GM23338 (cell line): ENCODE measurements around the gene DNAJC15. TPM values are rescaled to one million over a fixed set of nuclear protein-coding genes. Genes with fewer than 3 reads are reported as not detected.

Experiments used
- ATAC-seq: fragments of 200-7000 bp; cut with Tn5 transposase; 3 replicates; pipeline ENCODE4 v1.9.1; 2020
- DNase-seq: peaks from one replicate; pipeline ENCODE4 v3.0.0-alpha.2; 2015; ENCODE audit warnings: low spot score
- H2AFZ ChIP-seq: fragments of 200-600 bp; sonication (generic); 2 replicates; pipeline ENCODE4 v1.8.0; 2016; ENCODE audit warnings: antibody characterized with exemption, mild to moderate bottlenecking, moderate library complexity
- H3F3A ChIP-seq: fragments of 200-600 bp; sonication (generic); replicated peaks from 2 replicates; pipeline ENCODE4 v1.8.0; 2017; ENCODE audit warnings: antibody characterized with exemption, mixed run types, low read depth
- H3K27ac ChIP-seq: fragments of 200-600 bp; sonication (generic); 2 replicates; pipeline ENCODE4 v1.6.1; 2016; ENCODE audit warnings: low read depth
- H3K27me3 ChIP-seq: fragments of 200-600 bp; sonication (generic); 2 replicates; pipeline ENCODE4 v1.8.0; 2016; ENCODE audit warnings: mild to moderate bottlenecking, mixed run types, moderate library complexity; ENCODE audit not compliant: insufficient read depth
- H3K36me3 ChIP-seq: fragments of 200-600 bp; sonication (generic); 2 replicates; pipeline ENCODE4 v1.8.0; 2016; ENCODE audit warnings: mild to moderate bottlenecking; ENCODE audit not compliant: insufficient read depth
- H3K4me1 ChIP-seq: fragments of 200-600 bp; sonication (generic); 2 replicates; pipeline ENCODE4 v1.8.0; 2016; ENCODE audit warnings: mild to moderate bottlenecking, moderate library complexity; ENCODE audit not compliant: insufficient read depth
- H3K4me2 ChIP-seq: fragments of 200-600 bp; sonication (generic); 2 replicates; pipeline ENCODE4 v1.7.1; 2017; ENCODE audit warnings: mixed run types
- H3K4me3 ChIP-seq: fragments of 200-600 bp; sonication (generic); 2 replicates; pipeline ENCODE4 v1.6.1; 2016; ENCODE audit warnings: mixed run types
- H3K79me2 ChIP-seq: fragments of 200-600 bp; sonication (generic); replicated peaks from 2 replicates; pipeline ENCODE4 v1.8.0; 2017; ENCODE audit warnings: mild to moderate bottlenecking; ENCODE audit not compliant: insufficient read depth
- H3K9me2 ChIP-seq: fragments of 200-600 bp; sonication (generic); 2 replicates; pipeline ENCODE4 v1.8.0; 2017; ENCODE audit not compliant: insufficient read depth
- H4K20me1 ChIP-seq: fragments of 200-600 bp; sonication (generic); replicated peaks from 2 replicates; pipeline ENCODE4 v1.8.0; 2017; ENCODE audit warnings: mild to moderate bottlenecking; ENCODE audit not compliant: insufficient read depth
- H3K27ac Mint-ChIP-seq: 2 replicates; pipeline ENCODE4 v1.8.0; 2020; ENCODE audit warnings: inconsistent platforms, mild to moderate bottlenecking, moderate library complexity, mixed read lengths
- H3K27me3 Mint-ChIP-seq: 3 replicates; pipeline ENCODE4 v1.8.0; 2022; ENCODE audit warnings: low read depth, mild to moderate bottlenecking, moderate library complexity, mixed read lengths, inconsistent platforms; ENCODE audit not compliant: insufficient read depth, poor library complexity
- H3K36me3 Mint-ChIP-seq: 3 replicates; pipeline ENCODE4 v1.8.0; 2021; ENCODE audit warnings: low read depth, mild to moderate bottlenecking, inconsistent platforms, moderate library complexity, mixed read lengths
- H3K4me1 Mint-ChIP-seq: 3 replicates; pipeline ENCODE4 v1.8.0; 2020; ENCODE audit warnings: mild to moderate bottlenecking, inconsistent platforms, mixed read lengths
- H3K4me3 Mint-ChIP-seq: 3 replicates; pipeline ENCODE4 v1.8.0; 2021; ENCODE audit warnings: moderate library complexity, mild to moderate bottlenecking, inconsistent platforms, mixed read lengths
- H3K9me3 Mint-ChIP-seq: 3 replicates; pipeline ENCODE4 v1.8.0; 2020; ENCODE audit warnings: moderate library complexity, mild to moderate bottlenecking, inconsistent platforms, mixed read lengths
- CREB1 ChIP-seq: fragments of 250-450 bp; sonication (Bioruptor Pico); IDR thresholded peaks from 2 replicates; pipeline ENCODE4 v1.5.0; 2020; ENCODE audit warnings: low read depth, mild to moderate bottlenecking, moderate library complexity
- EZH2 ChIP-seq: fragments of 200-600 bp; sonication (generic); IDR thresholded peaks from one replicate; pipeline ENCODE4 v1.8.0; 2017; ENCODE audit warnings: antibody characterized with exemption, mild to moderate bottlenecking, low read depth; ENCODE audit not compliant: unreplicated experiment
- EZH2phosphoT487 ChIP-seq: fragments of 200-600 bp; sonication (generic); IDR thresholded peaks from one replicate; pipeline ENCODE4 v1.8.1; 2018; ENCODE audit warnings: antibody characterized with exemption; ENCODE audit not compliant: unreplicated experiment
- JUNB ChIP-seq: IDR thresholded peaks from one replicate; pipeline ENCODE4 v1.6.1; 2016; ENCODE audit warnings: antibody characterized with exemption; ENCODE audit not compliant: unreplicated experiment
- REST ChIP-seq: IDR thresholded peaks from one replicate; pipeline ENCODE4 v1.6.1; 2018; ENCODE audit warnings: antibody characterized with exemption; ENCODE audit not compliant: unreplicated experiment
- STAT1 ChIP-seq: IDR thresholded peaks from one replicate; pipeline ENCODE4 v1.6.1; 2016; ENCODE audit warnings: antibody characterized with exemption; ENCODE audit not compliant: unreplicated experiment
- ZNF114 ChIP-seq: fragments of 250-450 bp; sonication (Bioruptor Pico); IDR thresholded peaks from 2 replicates; pipeline ENCODE4 v1.5.0; 2020; ENCODE audit warnings: mild to moderate bottlenecking, moderate library complexity
- ZNF331 ChIP-seq: fragments of 250-450 bp; sonication (Bioruptor Pico); IDR thresholded peaks from 2 replicates; pipeline ENCODE4 v1.5.0; 2020; ENCODE audit warnings: low read depth, mild to moderate bottlenecking, moderate library complexity
- ZNF462 ChIP-seq: fragments of 250-450 bp; sonication (Bioruptor Pico); IDR thresholded peaks from 2 replicates; pipeline ENCODE4 v1.5.0; 2020; ENCODE audit warnings: mild to moderate bottlenecking, moderate library complexity
- polyA plus RNA-seq: library from polyadenylated mRNA; unstranded; fragments of >200 nt; fragmentation: Nextera tagmentation; extraction: Ambion mirVana; gene quantifications from 2 replicates; pipeline ENCODE4 v1.2.1, GENCODE V29; 2016
- total RNA-seq: library from RNA; depleted of rRNA; stranded (reverse); fragments of >200 nt; shearing (Covaris generic); gene quantifications from 2 replicates; pipeline ENCODE4 v1.2.3, GENCODE V29; 2014

The DNAJC15 gene
- total and polyA plus RNA-seq, 2 experiments from 2014 or later, result 11.4 to 80.4 TPM

GRCh38 chr13:43031881-43032280 is 8.5 kb downstream of the DNAJC15 start (continued):
- TF ChIP-seq REST (no peak), CREB1 (CRISPR knock-in tag) (no peak), ZNF462 (CRISPR knock-in tag) (no peak), EZH2phosphoT487 (no peak), JUNB (no peak), EZH2 (no peak)

GRCh38 chr13:43033038-43033437 is 9.7 kb downstream of the DNAJC15 start:
- H3K4me3 Mint-ChIP-seq, result no peak overlapping the region
- no peaks in the 10 kb centered on the region for H3K9me3 Mint-ChIP-seq
- Histone ChIP-seq H4K20me1 (0 out of 2 replicates have a peak, but pooled peaks cover 2% of the 10 kb centered on the region), H3K4me3 (no peak overlapping the region), H3F3A (no peaks in the 10 kb centered on the region), H2AFZ (no peak overlapping the region), H3K27ac (no peak overlapping the region), H3K4me1 (no peaks in the 10 kb centered on the region), H3K27me3 (no peaks in the 10 kb centered on the region), H3K4me2 (no peak overlapping the region), H3K79me2 (peaks cover 40% of the 10 kb centered on the region), H3K36me3 (no peaks in the 10 kb centered on the region), H3K9me2 (no peaks in the 10 kb centered on the region)
- H3K27me3 Mint-ChIP-seq, result no peaks in the 10 kb centered on the region
- no peak for DNase-seq
- H3K36me3 Mint-ChIP-seq, result peaks cover 18% of the 10 kb centered on the region; the same call in 2 of the 3 replicates
- ATAC-seq, result no peak
- peaks cover 7% of the 10 kb centered on the region; the same call in 2 of the 3 replicates for H3K4me1 Mint-ChIP-seq
- TF ChIP-seq ZNF331 (CRISPR knock-in tag) (no peak), STAT1 (no peak), REST (no peak), ZNF114 (CRISPR knock-in tag) (no peak)
- no peak overlapping the region for H3K27ac Mint-ChIP-seq
